ENCODE data around the gene EIF2AK3. TPM values are rescaled to one million over a fixed set of nuclear protein-coding genes. Genes with fewer than 3 reads are reported as not detected.

Gene EIF2AK3
- total and polyA plus RNA-seq, 2 of the 13 experiments (the other 11 are each of a cell fraction or from before 2014, with no cell fraction given), result 10.3 to 30.6 TPM

- TF ChIP-seq ZNF644 (CRISPR knock-in tag; IDR thresholded peaks at IDR 0.05; ENCODE audit: low read depth) (0 out of 2 replicates have a peak, but pooled peaks have one; percentile 43), NPAS2 (CRISPR knock-in tag; IDR thresholded peaks at IDR 0.05; ENCODE audit: borderline replicate concordance) (no peak), ETV6 (CRISPR knock-in tag; conservative IDR thresholded peaks at IDR 0.05) (peak; percentile 72), ZNF251 (CRISPR knock-in tag; IDR thresholded peaks at IDR 0.05) (no peak), SRSF4 (IDR thresholded peaks at IDR 0.05; ENCODE audit: low read depth, low read length, poor library complexity, severe bottlenecking) (no peak), ZNF101 (CRISPR knock-in tag; IDR thresholded peaks at IDR 0.05; ENCODE audit: borderline replicate concordance, low read depth) (no peak), RAD21 (CRISPR knock-in tag; IDR thresholded peaks at IDR 0.05) (peak; percentile 57), PHF5A (CRISPR knock-in tag; IDR thresholded peaks at IDR 0.05; ENCODE audit: low read depth, unreplicated experiment) (no peak), ZNF784 (CRISPR knock-in tag; IDR thresholded peaks at IDR 0.05; ENCODE audit: borderline replicate concordance) (0 out of 2 replicates have a peak, but pooled peaks have one; percentile 19), ZMYM2 (CRISPR knock-in tag; IDR thresholded peaks at IDR 0.05) (no peak), ZNF597 (CRISPR knock-in tag; IDR thresholded peaks at IDR 0.05) (no peak), ZNF773 (CRISPR knock-in tag; IDR thresholded peaks at IDR 0.05; ENCODE audit: borderline replicate concordance) (no peak), ZNF577 (CRISPR knock-in tag; IDR thresholded peaks at IDR 0.05; ENCODE audit: borderline replicate concordance, low read depth) (no peak), BHLHE40 (IDR thresholded peaks at IDR 0.05; ENCODE audit: low read length) (no peak), SRSF1 (optimal IDR thresholded peaks at IDR 0.05; ENCODE audit: low read depth, low read length) (no peak), AFF4 (CRISPR knock-in tag; IDR thresholded peaks at IDR 0.05) (peak; percentile 63; the same call in 1 of the 2 replicates), FOXA1 (IDR thresholded peaks at IDR 0.05) (no peak), FOXA1 (CRISPR knock-in tag; IDR thresholded peaks at IDR 0.05) (peak; percentile 92), SP4 (CRISPR knock-in tag; IDR thresholded peaks at IDR 0.05) (peak; percentile 98), CSRNP1 (CRISPR knock-in tag; IDR thresholded peaks at IDR 0.05) (peak; percentile 89), RFXAP (CRISPR knock-in tag; IDR thresholded peaks at IDR 0.05; ENCODE audit: borderline replicate concordance) (peak; percentile 96; the same call in 1 of the 2 replicates), NKX3-1 (CRISPR knock-in tag; IDR thresholded peaks at IDR 0.05) (peak; percentile 21; the same call in 1 of the 2 replicates), MEIS1 (CRISPR knock-in tag; IDR thresholded peaks at IDR 0.05; ENCODE audit: borderline replicate concordance) (peak; percentile 25; the same call in 1 of the 2 replicates)
Observed at GRCh38 chr2:88627055-88627855, at the start of gene EIF2AK3 (continued).
